Body of pancreas (tissue), 4 donors: Measurements from ENCODE around the gene CELF1.
"Not testable (repeated sequence)": the region's sequence is repeated elsewhere in the genome, so short reads cannot be mapped to it uniquely, and the experiment has no call there.

ENCODE experiments used
- CTCF ChIP-seq, 7 experiments: fragments of 450-650 bp in 4 of 7; fragments of 200-600 bp in 3 of 7; sonication (generic) in 3 of 7; IDR thresholded peaks; one replicate each; pipeline ENCODE4 v1.5.1; 2016 to 2019; ENCODE audit warnings: antibody characterized with exemption in 7 of 7
- POLR2A ChIP-seq, 3 donors: fragments of 450-650 bp; IDR thresholded peaks; one replicate each; pipeline ENCODE4 v1.6.1; 2016; ENCODE audit warnings: antibody characterized with exemption in 3 of 3, mild to moderate bottlenecking in 2 of 3

GRCh38 chr11:47526032-47526431 lies 26.9 kb downstream of the CELF1 start:
- TF ChIP-seq CTCF, POLR2A (IDR thresholded peaks at IDR 0.05): not testable (repeated sequence)
